T1000 (cell line): Measurements from ENCODE around the gene RASD2.

Experiments used
- DNase-seq: peaks from one replicate; lab custom pipeline; 2025; ENCODE audit warnings: mixed read lengths; lab: John Stamatoyannopoulos, UW

RASD2 gene

DNA sequence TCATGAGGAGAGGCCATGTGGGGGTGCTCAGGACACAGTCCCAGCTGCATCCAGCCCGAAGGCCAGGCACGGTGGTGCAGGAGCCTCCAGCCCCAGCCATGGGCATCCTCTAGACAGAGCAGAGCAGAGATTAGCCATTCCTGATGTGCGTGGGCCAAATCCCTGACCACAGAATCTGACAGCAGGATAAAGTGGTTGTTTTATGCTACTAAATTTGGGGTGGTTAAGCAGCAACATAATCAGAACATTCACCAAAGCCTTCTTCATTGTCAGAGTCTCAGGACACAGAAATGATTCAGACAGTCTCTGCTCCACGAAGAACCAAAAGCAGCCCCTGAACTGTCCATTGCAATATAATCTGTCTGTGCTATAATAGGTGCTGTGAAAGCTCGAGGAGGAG is 19.7 kb downstream of the RASD2 start:
- DNase-seq, result no peak

DNA sequence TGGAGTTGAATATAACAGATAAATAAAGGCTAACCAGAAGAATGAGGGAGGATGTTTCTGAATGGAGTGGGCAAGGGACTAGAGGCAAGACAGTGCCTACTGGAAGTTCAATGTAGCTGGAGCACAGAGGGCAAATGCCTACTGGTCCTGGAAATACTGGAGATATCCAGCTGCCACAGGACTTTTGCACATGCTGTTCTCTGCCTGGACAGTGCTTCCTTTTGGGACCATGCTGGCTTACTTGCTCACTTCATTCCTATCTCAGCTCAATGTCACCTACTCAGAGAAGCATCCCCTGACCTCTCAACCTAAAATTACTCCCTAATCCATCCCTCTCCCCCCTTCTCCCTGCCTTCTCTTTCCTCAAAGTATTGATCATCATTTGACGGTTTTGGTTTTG is 20.2 kb downstream of the RASD2 start:
- no peak for DNase-seq

DNA sequence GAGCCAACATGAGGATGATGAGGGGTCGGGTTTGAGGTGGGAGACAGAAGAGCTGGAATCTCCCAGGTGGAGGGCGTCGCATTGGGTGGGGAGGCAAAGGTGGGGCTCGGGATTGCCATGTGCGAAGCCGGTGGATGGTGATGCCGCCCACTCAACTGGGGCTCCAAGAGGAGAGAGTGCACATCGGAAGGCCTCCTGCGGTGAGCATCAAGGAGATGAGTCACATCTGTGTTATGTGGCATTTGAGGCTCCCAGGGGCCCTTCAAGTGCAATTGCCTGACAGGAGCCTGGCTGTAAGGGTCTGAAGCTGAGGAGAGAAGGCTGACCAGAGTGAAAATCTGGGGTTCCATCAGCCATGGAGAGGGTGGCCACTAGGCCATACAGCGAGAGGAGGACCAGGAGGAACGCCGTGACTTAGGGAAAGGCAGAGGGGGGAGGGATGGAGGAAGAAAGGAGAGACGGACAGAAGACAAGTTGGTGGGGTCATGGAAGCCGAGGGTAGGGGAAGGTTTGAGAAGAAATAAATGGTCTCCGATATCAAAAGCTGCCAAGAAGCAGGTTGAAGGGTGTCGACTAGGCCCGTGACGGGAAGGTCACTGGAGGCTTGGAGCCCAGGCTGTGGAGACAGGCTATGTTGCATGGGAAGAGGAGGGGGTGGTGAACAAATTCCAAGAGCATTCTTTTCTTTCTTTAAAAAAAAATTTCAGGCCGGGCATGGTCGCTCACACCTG is 21.3 kb downstream of the RASD2 start:
- DNase-seq, result peak; percentile 33

DNA sequence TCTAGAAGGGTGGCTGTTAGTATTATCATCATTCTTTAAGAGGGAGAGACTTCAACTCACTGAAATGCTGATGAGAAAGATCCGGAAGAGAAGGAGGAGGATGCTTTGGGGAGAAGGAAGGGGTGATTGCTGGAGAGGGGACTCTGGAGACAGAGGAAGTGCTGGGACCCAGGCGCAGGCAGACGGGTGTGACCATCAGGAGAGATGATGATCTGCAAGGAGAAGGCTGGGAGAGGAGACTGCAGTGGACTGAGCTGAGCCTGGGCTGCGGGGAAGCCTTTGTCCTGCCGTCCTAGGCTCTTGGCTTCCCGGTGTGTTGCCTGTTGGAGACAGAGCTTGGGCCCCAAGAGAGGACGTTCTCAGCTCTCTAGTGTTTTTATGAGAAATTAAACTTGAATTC is 22.6 kb downstream of the RASD2 start:
- no peak for DNase-seq

DNA sequence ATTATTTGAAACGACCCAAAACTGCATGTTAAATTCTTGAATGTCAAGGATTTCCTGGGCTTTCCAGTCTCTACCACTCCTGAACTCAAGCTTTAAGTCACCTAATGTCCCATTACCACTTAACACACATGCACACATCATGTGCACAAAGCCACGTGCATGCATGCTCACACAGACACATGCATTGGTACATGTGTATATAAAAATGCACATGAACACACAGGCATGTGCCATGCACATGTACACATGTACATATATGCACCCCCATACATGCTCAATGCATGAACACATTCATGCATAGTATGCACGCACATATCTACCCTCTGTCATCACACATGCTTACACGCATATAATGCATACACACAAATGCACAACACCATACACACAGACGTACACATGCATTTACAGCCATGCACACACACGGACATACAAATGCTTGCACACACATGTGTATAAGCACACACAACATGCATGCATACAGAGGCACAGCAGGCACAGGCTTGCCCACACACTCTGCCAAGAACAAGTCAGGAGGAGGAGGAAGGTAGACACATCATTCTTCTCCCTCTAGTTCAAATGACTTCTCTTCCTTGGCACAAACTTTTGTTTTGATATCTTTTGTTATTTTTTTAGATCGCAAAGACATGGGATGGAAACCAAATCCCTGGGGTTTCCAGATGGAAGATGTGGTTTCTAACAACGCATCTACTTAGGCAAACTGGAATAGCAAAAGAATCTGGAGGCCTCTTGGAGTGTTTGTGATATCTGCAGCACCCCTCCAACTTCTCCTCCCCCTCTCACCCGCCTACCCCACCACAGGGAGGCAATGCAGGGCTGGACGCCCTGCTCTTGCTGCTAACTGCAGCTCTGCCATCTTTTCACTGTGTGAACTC is 24.6 kb downstream of the RASD2 start:
- no peak for DNase-seq

DNA sequence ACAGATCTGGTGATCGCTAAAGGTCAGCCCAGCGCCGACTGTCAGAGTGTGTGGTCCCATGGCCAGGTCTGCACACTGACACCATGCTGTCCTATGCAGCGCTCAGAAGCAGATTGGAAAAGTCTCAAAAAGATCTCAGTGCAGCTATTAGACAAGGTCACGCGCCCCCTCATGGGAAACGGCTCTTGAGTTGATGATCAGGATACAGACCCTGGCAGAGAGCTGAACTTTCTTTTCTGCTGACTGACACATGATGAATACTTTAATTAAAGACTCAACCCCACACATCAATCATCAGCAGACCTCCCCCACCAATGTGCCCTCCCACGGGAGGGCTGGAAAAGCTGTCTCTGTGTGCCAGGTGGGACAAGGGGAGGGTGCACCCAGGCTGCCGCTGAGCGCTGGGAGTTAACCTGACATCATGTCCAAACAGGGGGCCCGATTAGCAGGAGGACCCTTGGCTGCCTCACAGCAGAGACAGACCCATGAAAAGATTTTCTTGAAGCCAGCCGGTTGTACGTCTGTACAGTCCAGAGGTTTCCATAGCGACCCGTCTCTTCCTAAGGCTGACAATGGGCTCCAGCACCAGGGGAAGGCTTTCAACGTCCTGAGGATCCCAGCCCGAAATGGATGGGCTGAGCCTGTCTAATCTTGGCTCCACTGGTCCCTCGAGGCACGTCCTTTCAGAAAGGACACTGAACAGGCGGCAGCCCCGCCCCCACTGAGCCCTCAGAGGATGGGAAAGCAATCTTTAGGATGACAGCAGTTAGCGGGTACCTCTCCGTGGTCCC is 26.9 kb downstream of the RASD2 start:
- no peak for DNase-seq

DNA sequence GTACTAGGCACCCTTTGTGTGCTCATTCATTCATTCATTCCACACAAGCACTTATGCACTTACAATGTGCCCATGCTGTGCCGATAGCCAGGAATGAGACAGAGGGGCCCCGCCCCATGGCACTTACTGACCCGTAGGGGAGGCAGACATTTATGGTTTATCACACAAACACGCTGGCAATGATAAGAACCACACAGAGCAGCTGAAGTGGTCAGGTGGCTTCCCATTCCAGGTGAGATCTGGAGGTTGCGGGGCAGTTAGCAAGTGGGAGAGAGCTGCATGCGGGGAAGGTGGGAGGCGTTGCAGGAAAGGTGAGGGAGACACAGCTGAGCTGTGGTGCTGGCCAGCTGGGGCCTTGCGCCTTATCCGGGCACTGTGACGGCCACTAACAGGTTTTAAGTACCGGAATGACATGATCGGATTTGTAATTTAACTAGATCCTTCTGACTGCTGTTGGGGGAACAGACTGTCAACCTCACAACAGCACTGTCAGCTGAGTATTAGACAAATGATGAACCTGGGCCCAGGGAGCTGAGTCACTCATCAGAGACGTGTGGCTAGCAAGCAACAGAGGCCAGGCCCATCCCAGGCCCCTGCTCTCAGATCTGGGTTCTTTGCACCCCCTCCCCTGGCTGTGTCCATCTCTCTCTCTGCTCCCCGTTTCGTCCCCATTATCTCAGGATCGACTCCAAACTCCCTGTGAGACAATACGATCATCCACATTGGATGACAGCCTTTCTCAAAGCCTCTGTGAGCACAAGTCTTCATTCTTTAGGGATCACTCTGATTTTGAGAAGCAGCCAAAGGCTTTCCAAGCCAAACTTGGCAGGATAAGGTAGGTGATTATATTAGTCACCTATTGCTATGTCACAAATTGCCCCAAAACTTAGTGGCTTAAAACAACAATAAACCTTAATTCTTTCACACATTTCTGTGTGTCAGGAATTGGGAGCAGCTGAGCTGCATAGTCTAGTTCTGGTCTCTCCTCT is 28.4 kb downstream of the RASD2 start:
- DNase-seq, result no peak

DNA sequence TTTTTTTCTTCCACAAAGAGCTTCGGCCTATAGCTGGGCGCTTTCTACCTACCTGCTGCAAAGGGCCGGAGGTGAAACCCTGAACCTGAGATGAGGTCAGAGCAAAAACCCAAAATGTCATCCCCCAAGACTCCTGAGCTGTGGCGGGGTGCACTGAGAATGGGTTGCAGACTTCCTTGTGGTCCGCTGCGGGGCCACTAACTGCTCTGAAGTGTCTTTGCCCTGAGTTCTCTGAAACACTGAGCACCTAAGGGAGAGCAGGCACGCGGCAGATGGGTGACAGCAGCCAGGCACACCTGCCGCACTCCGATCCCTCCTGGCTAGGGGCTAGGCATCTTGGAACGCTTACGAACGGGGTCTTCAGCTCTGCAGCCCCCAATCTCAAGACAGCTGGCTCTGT is 29.3 kb downstream of the RASD2 start:
- DNase-seq, result no peak

DNA sequence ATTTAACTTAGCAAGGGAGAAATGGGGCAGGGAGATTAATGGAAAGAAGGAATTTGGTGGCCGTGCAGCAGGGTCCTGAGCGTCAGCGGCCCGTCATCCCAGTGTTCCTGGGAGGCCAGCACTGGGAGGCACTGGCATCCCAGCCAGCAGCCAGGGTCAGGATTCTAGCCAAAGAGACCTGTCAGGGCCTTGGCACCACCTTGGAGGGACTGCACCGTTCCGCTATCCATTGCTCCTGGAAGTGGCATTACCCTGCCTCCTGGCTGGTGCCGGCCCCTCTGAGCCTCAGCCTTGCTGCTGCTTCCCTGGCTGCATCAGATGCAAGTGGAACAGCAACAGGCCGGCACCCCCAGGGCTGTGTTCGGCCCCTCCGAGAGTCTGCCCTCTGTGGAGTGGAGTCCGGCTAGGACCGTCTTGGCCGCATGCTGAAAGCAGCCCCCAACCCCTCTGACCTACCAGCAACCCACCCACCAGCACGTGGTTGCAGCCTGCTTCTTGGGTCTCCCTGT is 30.1 kb downstream of the RASD2 start:
- DNase-seq, result no peak

DNA sequence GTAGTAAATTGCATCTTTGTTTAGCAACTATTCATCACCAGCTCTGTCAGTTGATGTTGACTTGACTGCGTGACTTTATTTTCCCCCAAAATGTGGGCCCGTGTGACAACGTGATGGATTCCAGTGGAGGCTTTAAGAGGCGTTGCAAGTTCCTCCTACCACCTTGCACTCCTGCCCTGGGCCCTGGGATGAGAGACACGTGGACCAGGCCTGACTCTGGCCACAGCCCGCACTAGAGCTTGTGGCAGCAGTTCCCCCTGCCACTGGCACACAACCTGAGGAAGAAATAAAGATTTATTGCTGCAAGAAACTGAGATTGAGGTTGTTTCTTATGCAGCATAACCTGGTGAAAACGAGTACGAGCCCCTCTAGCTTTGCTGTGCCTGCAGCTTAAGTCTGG is 31.9 kb downstream of the RASD2 start:
- DNase-seq, result no peak

DNA sequence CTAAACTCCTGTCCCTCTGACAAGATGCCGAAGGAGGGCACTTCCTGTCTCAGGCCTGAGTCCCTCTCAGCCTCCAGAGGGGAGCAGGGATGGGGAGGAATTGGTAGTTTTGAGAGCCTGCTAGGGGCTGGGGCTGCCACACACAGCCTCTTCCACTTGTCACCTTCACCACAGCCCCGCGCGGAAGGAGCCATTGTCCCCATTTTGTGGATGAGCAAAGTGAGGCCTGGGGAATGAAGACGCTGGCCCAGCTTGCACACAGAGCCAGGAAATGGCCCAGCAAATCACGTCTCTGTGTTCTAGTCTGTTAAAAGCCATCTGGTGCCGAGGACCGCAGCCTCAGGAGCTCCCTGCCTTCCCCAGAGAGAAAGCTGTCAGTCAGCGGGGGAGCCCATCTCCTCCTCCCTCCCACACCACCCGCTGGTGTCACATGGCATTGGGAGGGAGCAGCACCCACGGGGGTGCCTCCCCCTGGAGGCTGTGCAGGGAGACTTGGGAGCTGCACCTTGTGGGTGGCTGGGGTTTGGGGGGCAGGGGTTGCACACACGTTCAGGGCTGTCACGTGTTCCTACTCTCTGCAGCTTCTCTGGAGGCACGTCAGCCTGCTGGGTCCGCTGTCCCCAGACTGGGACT is 34.6 kb downstream of the RASD2 start:
- no peak for DNase-seq

DNA sequence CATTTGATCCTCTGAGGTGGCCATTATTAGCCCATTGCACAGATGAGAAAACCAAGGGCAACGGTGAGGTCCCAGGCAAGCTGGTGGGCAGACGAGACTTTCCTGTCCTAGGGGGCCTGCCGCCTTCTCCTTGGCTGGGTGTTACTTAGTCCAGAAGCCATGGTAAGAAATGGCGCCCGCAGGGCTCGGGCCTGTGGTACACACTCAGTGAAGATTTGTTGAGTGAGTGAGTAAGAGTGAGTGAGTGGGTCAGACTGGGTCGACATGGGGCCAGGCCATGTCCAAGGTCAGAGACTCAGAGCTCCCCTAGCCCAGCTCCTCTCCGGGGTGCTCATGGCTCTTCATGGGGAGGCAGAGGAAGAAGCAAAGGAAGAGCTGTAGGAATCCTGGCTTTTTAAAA is 36.0 kb downstream of the RASD2 start:
- DNase-seq, result no peak

DNA sequence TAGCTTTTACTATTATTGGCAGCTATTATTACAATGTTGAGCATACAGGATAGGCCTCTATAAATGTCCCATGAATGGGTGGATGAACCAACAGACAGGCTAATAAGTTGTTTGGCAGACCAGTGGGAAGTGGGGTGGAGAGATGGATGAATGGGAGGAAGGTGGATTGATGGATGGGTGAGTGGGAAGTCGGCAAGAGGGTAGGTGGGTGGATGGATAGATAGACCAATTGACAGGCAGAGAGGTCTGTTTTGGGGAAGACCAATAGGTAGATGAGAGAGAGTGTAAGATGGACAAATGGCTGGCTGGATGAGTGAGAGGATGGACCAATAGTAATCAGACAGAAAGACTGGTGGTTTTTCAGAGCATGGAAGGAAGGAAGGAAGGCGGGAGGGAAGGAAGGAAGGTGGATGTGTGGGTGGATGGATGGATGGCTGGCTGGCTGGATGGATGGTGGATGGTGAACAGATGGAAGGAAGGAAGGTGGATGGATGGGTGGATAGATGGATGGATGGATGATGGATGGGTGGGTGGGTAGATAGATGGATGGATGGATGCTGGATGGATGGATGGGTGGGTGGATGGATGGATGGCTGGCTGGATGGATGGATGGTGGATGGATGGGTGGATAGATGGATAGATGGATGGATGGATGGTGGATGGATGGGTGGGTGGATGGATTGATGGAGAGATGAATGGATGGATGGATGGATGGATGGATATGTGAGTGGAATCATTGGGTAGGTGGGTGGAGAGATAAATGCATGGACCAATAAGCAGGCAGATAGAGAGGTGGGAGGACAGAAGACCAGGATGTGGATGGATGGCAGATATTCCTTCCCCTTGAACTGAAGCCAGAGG is 37.4 kb downstream of the RASD2 start:
- DNase-seq, result no peak

DNA sequence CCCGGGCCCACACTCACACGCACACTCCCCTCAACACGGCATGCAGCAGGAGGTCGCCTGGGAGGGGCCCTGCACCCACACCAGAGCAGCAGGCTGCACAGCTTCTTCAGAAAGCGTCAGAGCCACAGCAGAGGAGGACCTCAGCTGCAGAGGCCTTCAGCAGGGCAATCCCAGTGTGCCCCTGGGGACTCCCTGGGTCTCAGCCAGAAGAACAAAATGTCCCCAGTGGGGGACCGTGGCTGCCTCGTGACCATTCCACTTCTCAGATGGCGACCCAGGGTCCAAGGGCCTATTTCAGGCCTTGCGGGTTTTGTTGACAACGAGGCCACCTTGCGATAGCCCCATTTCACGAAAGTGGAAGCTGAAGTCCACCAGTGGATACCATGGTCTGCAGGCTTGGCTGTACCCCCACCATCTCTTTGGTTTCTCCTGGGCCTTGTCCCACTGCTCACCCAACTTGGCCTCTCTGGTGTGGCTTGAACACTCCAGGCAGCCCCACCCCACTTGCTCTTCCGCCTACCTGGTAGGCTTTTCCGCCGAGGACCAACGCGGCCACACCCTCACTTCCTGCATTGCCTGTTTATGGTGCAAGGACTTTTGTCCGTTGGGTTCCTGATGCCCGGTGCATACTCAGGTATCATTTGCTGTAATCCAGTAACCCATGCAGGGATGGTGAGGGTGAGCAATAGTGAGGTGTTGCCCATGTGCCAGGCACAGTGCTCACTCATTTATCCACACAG is 38.4 kb downstream of the RASD2 start:
- no peak for DNase-seq

DNA sequence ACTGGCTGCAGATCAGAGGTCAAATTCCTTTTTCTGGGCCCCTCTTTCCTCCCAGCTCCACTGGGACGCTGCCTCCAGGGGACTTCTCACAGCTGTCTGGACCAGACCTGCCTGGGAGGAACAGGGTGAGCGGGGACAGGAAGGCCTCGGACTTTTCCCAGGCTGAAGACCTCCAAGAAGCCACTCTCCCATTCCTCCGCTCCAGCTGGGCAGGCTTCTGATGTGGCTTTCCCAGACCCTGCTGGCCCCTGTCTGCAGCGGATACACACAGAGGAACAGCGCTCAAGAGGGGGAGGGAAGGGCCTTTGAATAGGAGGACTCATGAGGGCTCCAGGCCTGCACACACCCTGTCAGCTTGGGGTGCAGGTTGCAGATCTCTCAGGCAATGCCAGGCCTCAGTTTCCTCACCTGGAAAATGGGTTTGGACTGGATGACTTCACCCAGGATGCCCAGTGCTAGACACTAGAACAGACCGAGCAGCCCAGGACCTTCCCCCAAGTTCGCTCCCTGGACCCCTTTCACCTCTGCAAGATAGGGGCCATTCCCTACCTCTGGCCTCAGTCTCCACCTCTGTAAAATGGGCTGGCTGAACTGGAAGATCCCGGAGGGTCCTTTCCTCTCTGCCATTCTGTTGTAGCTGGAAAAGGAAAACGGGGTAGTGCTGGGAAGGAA is 39.9 kb downstream of the RASD2 start:
- no peak for DNase-seq

DNA sequence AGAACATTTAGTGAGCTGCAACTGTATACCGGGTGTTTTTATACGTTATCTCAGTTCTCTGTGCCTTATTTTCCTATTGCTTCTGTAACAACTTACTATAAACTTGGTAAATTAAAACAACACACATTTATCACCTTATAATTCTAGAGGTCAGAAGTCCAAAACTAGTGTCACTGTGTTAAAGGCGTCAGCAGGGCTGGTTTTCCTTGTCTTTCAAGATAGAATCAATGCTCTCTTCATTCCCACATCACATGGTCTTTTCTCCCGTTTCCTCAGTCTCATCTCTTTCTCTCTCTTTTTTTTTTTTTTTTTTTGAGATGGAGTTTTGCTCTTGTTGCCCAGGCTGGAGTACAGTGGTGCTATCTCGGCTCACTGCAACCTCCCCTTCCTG is 40.4 kb downstream of the RASD2 start:
- DNase-seq, result no peak

DNA sequence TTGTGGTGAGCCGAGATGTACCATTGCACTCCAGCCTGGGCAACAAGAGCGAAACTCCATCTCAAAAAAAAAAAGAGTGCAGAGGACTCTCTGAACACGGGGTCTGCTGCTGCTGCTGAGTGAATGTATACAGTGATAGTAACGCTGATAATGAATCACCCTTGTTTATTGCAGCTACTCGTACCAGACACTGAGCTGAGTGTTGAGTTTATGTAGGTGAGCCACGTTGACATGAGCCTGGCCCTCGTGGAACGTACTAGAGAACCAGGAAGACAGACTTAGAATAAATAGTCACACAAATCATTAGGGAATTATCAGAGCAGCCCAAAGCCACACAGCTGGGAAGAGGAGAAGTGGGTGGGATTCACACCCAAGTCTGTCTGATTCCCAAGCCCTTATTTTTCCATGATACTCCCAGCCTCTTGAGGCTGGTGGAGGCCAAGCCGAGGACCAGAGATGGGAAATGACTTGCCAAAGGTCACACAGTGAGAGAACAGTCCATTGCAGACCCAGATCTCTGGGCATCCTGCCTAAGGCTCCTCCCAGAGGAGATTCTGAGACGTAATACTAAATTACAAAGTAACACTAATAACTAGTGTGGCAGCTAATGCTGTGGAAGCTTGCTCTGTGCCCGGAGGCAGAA is 41.7 kb downstream of the RASD2 start:
- no peak for DNase-seq
